NCI-H1417 treated with DMSO at 0.1 percent for 48 hours (cell line): ENCODE results near the gene ANP32A.

Source experiments
- DNase-seq: peaks from one replicate; lab custom pipeline; 2025; lab: John Stamatoyannopoulos, UW

Gene ANP32A

GRCh38 chr15:68797599-68798345 lies 22.9 kb downstream of the ANP32A start:
- DNase-seq = no peak

- DNase-seq = no peak
Observed at GRCh38 chr15:68797191-68797590, 23.5 kb downstream of the ANP32A start.

- no peak for DNase-seq
Observed at GRCh38 chr15:68796576-68796975, 24.1 kb downstream of the ANP32A start.

GRCh38 chr15:68795298-68795848 lies 25.3 kb downstream of the ANP32A start:
- no peak for DNase-seq

- DNase-seq = no peak
Observed at GRCh38 chr15:68794863-68795262, 25.8 kb downstream of the ANP32A start.

- DNase-seq = no peak
Observed at GRCh38 chr15:68794307-68794706, 26.4 kb downstream of the ANP32A start.

GRCh38 chr15:68793776-68794175 lies 26.9 kb downstream of the ANP32A start:
- no peak for DNase-seq

- DNase-seq = no peak
Observed at GRCh38 chr15:68792901-68793766, 27.6 kb downstream of the ANP32A start.

- DNase-seq = no peak
Observed at GRCh38 chr15:68791431-68792283, 29.0 kb downstream of the ANP32A start.

- DNase-seq = no peak
Observed at GRCh38 chr15:68790910-68791309, 29.8 kb downstream of the ANP32A start.

GRCh38 chr15:68790242-68790575 lies 30.5 kb downstream of the ANP32A start:
- DNase-seq = no peak

- DNase-seq = no peak
Observed at GRCh38 chr15:68789534-68790241, 31.0 kb downstream of the ANP32A start.

- no peak for DNase-seq
Observed at GRCh38 chr15:68789091-68789490, 31.6 kb downstream of the ANP32A start.

GRCh38 chr15:68788264-68788624 lies 32.5 kb downstream of the ANP32A start:
- no peak for DNase-seq

- DNase-seq = no peak
Observed at GRCh38 chr15:68787609-68788263, 33.0 kb downstream of the ANP32A start.

- no peak for DNase-seq
Observed at GRCh38 chr15:68786753-68787152, 33.9 kb downstream of the ANP32A start.

GRCh38 chr15:68785541-68785940 lies 35.2 kb downstream of the ANP32A start:
- DNase-seq = no peak

GRCh38 chr15:68784206-68784605 lies 36.5 kb downstream of the ANP32A start:
- DNase-seq = no peak

GRCh38 chr15:68783226-68784058 lies 37.3 kb downstream of the ANP32A start:
- DNase-seq = no peak

- no peak for DNase-seq
Observed at GRCh38 chr15:68782589-68783161, 38.0 kb downstream of the ANP32A start.
